CD8-positive, alpha-beta memory T cell (primary cell): ENCODE data around the gene NFE2L3. TPM values are rescaled to one million over a fixed set of nuclear protein-coding genes. Genes with fewer than 3 reads are reported as not detected.
"Not testable (repeated sequence)": the region's sequence is repeated elsewhere in the genome, so short reads cannot be mapped to it uniquely, and the experiment has no call there.

Experiments
- CTCF ChIA-PET: fragments of 350-600 bp; sonication (Branson Sonifier 250); formaldehyde crosslinking; loops from one replicate; lab custom pipeline; 2021; ENCODE audit warnings: antibody characterized with exemption; lab: Charles Lee
- POLR2A ChIA-PET: fragments of 350-600 bp; sonication (Branson Sonifier 250); formaldehyde crosslinking; loops from one replicate; lab custom pipeline; 2021; ENCODE audit warnings: antibody characterized with exemption; lab: Charles Lee
- DNase-seq, 5 donors: peaks; one replicate each; pipeline versions ENCODE4 v3.0.0 to v3.0.0-alpha.2; 2020 to 2022; ENCODE audit warnings: mixed read lengths in 1 of 5
- H3K27ac ChIP-seq: one replicate; pipeline ENCODE4 v1.7.0; 2013; ENCODE audit warnings: low read depth, mild to moderate bottlenecking, low read length, moderate library complexity
- H3K27me3 ChIP-seq: 2 replicates; pipeline ENCODE4 v1.7.0; 2013; ENCODE audit warnings: low read length, mild to moderate bottlenecking; ENCODE audit not compliant: insufficient read depth, poor library complexity, severe bottlenecking
- H3K36me3 ChIP-seq: 2 replicates; pipeline ENCODE4 v1.7.0; 2013; ENCODE audit warnings: mild to moderate bottlenecking, low read length, moderate library complexity; ENCODE audit not compliant: insufficient read depth
- H3K4me1 ChIP-seq: 2 replicates; pipeline ENCODE4 v1.7.0; 2013; ENCODE audit warnings: mild to moderate bottlenecking, low read length, moderate library complexity; ENCODE audit not compliant: insufficient read depth
- H3K4me3 ChIP-seq: 2 replicates; pipeline ENCODE4 v1.7.0; 2013; ENCODE audit warnings: mild to moderate bottlenecking, low read length
- H3K9me3 ChIP-seq: 2 replicates; pipeline ENCODE4 v1.7.0; 2013; ENCODE audit warnings: mild to moderate bottlenecking, low read length
- H3K27ac Mint-ChIP-seq, 8 donors: one replicate each; pipeline ENCODE4 v1.8.0; 2020 to 2021; ENCODE audit warnings: mixed read lengths in 8 of 8, mild to moderate bottlenecking in 6 of 8, inconsistent platforms in 3 of 8, moderate library complexity in 3 of 8
- H3K27me3 Mint-ChIP-seq, 2 donors: one replicate each; pipeline ENCODE4 v1.8.0; 2020 to 2021; ENCODE audit warnings: mixed read lengths in 2 of 2, mild to moderate bottlenecking in 1 of 2, moderate library complexity in 1 of 2
- H3K36me3 Mint-ChIP-seq, 3 donors: one replicate each; pipeline ENCODE4 v1.8.0; 2020 to 2021; ENCODE audit warnings: mixed read lengths in 3 of 3, inconsistent platforms in 1 of 3, mild to moderate bottlenecking in 1 of 3
- H3K4me1 Mint-ChIP-seq, 3 donors: one replicate each; pipeline ENCODE4 v1.8.0; 2020 to 2021; ENCODE audit warnings: mixed read lengths in 3 of 3, inconsistent platforms in 1 of 3, mild to moderate bottlenecking in 1 of 3
- H3K4me3 Mint-ChIP-seq, 7 donors: one replicate each; pipeline ENCODE4 v1.8.0; 2020 to 2021; ENCODE audit warnings: mixed read lengths in 7 of 7, mild to moderate bottlenecking in 6 of 7, moderate library complexity in 4 of 7, inconsistent platforms in 2 of 7
- H3K9me3 Mint-ChIP-seq, 5 donors: one replicate each; pipeline ENCODE4 v1.8.0; 2020 to 2022; ENCODE audit warnings: mixed read lengths in 5 of 5, mild to moderate bottlenecking in 3 of 5, moderate library complexity in 2 of 5, inconsistent platforms in 1 of 5
- polyA plus RNA-seq: library from polyadenylated mRNA; unstranded; fragments of 300-500 nt; fragmentation: Illumina TruSeq; gene quantifications from one replicate; pipeline ENCODE4 v1.2.3, GENCODE V29; 2021
- total RNA-seq, 2 experiments: library from RNA; stranded (reverse); gene quantifications; one replicate each; pipeline ENCODE4 v1.2.3, GENCODE V29; 2021

The NFE2L3 gene
- total and polyA plus RNA-seq, 3 experiments from 2014 or later: 6.5 to 47.4 (median 43.5) TPM

DNA sequence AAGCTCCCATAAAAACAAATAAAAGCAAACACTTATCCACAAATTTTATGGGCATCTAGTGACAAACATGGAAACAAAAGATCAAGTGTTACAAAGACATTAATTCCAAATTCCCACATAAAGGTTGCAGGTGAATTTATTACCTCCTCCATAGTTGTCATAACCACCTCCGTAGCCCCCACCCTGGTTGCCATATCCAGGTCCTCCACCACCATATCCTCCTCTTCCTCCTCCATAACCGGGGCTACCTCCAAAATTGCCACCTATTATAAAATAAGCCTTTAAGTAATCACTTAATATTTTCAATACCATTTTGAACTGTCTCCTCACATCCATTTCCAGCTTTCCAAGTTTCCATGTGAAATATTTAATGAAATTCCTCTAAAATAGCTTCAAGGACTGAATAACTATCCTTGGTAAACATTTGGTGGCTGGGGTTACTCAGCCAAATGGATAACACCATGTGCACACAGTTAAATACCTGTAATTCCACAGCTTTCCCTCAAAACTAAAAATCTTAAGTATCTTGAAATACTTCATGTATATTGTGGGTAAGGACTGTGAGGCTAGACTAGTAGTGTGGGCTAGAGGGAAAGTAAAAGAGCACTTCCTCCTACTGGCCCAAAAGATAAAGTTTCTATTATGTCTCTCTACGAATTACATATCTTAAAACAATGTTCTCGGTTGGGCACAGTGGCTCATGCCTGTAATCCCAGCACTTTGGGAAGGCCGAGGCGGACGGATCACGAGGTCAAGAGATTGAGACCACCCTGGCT is 41.6 kb downstream of the NFE2L3 start:
- CTCF ChIA-PET: interaction anchor here (0.9 to 10.1 kb wide), 12 partner anchors 9 to 301 kb away, joined by 3 to 94 read pairs (median 6); partner anchors contain the start of gene NFE2L3
- Histone ChIP-seq H3K27ac (no peak overlapping the region), H3K4me3 (no peak overlapping the region), H3K27me3 (no peaks in the 10 kb centered on the region), H3K4me1 (peaks cover 73% of the 10 kb centered on the region), H3K9me3 (no peaks in the 10 kb centered on the region), H3K36me3 (peaks cover 81% of the 10 kb centered on the region)
- H3K4me1 Mint-ChIP-seq: peaks cover 86 to 95% (median 94%) of the 10 kb centered on the region in 3 donors
- peak overlapping the region; percentile 87 to 96 (median 92) for H3K27ac Mint-ChIP-seq
- H3K27me3 Mint-ChIP-seq: peaks cover 0 to 1% of the 10 kb centered on the region in 2 donors
- no peak for DNase-seq
- no peaks in the 10 kb centered on the region for H3K9me3 Mint-ChIP-seq
- peak overlapping the region; percentile 70 to 99 (median 86) for H3K4me3 Mint-ChIP-seq
- POLR2A ChIA-PET: interaction anchor here (1.5 to 2.9 kb wide), 4 partner anchors 12 to 42 kb away, joined by 3 to 19 read pairs (median 12); partner anchors contain the start of gene NFE2L3
- H3K36me3 Mint-ChIP-seq: peaks cover 49 to 95% (median 61%) of the 10 kb centered on the region in 3 donors

DNA sequence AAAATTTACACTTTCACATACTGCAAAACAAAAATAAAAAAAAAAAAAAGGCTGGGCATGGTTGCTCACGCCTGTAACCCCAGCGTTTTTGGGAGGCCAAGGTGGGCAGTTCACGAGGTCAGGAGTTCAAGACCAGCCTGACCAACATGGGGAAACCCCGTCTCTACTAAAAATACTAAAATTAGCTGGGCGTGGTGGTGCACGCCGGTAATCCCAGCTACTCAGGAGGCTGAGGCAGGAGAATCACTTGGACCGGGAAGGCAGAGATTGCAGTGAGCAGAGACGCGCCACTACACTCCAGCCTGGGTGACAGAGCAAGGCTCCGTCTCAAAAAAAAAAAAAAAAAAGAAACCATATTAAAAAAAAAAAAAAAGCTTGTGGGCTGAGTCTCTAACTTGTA is 42.8 kb downstream of the NFE2L3 start:
- ChIA-PET CTCF (interaction anchor here (1.1 to 10.1 kb wide), 9 partner anchors 8 to 116 kb away, joined by 3 to 94 read pairs (median 5); partner anchors contain the start of gene NFE2L3), POLR2A (interaction anchor here (0.6 to 2.9 kb wide), 16 partner anchors 9 to 879 kb away, joined by 3 to 19 read pairs (median 5); partner anchors contain the start of gene NFE2L3)
- Mint-ChIP-seq H3K27ac (peak overlapping the region; percentile 87 to 96 (median 92)), H3K36me3 (peaks cover 48 to 95% (median 69%) of the 10 kb centered on the region in 3 donors), H3K4me3 (peak overlapping the region; percentile 70 to 99 (median 86)), H3K4me1 (peaks cover 77 to 86% (median 83%) of the 10 kb centered on the region in 3 donors)
- H3K9me3 Mint-ChIP-seq, H3K27me3 Mint-ChIP-seq, H3K9me3 ChIP-seq, H3K27me3 ChIP-seq, H3K27ac ChIP-seq, DNase-seq, H3K4me3 ChIP-seq: not testable (repeated sequence)
- Histone ChIP-seq H3K4me1 (peaks cover 73% of the 10 kb centered on the region), H3K36me3 (peaks cover 84% of the 10 kb centered on the region)

DNA sequence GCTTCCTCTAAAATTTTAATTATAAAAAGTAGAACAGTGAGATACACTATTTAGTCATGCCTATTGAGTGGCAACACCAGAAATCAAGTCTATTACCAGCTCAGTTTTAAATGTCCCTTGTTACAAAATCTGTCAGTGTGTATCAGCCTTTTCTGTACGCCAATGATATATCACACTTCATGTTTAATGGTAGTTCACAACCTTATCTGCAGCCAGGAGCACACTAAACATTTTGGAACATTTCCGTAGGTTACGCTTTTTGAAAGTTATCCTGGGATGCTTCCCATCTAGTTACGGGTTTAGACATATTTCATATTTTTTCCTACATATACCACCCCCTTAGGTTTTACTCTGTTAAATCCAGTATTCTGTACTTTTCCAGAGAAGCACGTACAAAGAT is 43.2 kb downstream of the NFE2L3 start:
- Histone ChIP-seq H3K9me3 (no peaks in the 10 kb centered on the region), H3K27ac (no peak overlapping the region), H3K4me1 (peaks cover 73% of the 10 kb centered on the region), H3K27me3 (no peaks in the 10 kb centered on the region), H3K36me3 (peaks cover 83% of the 10 kb centered on the region), H3K4me3 (peak overlapping the region; percentile 38)
- H3K9me3 Mint-ChIP-seq: peaks cover 0 to 2% (median 0%) of the 10 kb centered on the region in 5 donors
- H3K27me3 Mint-ChIP-seq: peaks cover 0 to 7% of the 10 kb centered on the region in 2 donors
- DNase-seq: no peak
- peak overlapping the region; percentile 77 to 99 (median 82) for H3K4me3 Mint-ChIP-seq
- H3K27ac Mint-ChIP-seq: peak overlapping the region; percentile 63 to 93 (median 83)
- POLR2A ChIA-PET: interaction anchor here (0.6 to 2.9 kb wide), 16 partner anchors 9 to 879 kb away, joined by 3 to 19 read pairs (median 5); partner anchors contain the start of gene NFE2L3
- peaks cover 75 to 83% (median 79%) of the 10 kb centered on the region in 3 donors for H3K4me1 Mint-ChIP-seq
- peaks cover 48 to 96% (median 69%) of the 10 kb centered on the region in 3 donors for H3K36me3 Mint-ChIP-seq
- CTCF ChIA-PET: interaction anchor here (1.1 to 10.1 kb wide), 7 partner anchors 15 to 116 kb away, joined by 3 to 94 read pairs (median 6); partner anchors contain the start of gene NFE2L3

DNA sequence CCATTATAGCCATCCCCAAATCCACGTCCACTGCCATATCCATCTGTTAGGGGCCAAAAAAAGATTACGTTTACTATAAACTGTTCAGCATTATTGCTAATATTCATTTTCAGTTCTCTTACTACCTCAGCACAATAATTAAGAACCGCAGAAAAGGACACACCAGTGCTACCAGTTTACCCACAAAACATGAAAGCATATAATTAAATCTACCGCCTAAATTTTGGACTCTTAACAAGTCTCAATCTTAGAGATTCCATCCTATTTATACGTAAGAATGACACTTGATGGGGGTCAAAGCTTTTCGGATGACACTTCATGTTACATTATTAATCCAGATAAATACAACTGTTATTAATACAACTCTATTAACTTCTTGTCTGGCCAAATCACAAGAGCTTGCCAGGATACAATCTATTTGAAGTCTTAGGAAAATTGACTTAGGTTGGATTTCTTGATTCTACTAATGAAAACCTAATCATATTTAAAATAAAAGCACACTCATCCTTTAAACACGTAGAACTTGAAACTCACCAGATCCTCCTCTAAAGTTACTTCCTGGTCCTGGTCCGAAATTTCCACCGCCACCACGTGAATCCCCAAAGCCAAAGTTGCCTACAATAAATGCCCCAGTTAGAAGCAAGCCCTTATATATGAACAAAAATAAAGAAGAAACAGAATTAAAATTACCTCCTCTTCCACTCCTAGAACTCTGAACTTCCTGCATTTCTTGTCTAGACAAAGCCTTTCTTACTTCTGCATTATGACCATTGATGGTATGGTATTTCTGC is 44.1 kb downstream of the NFE2L3 start:
- POLR2A ChIA-PET: interaction anchor here (0.7 to 6.1 kb wide), 5 partner anchors 11 to 105 kb away, joined by 3 to 55 read pairs (median 8); partner anchors contain the start of gene NFE2L3
- no peak overlapping the region for H3K27ac ChIP-seq

DNA sequence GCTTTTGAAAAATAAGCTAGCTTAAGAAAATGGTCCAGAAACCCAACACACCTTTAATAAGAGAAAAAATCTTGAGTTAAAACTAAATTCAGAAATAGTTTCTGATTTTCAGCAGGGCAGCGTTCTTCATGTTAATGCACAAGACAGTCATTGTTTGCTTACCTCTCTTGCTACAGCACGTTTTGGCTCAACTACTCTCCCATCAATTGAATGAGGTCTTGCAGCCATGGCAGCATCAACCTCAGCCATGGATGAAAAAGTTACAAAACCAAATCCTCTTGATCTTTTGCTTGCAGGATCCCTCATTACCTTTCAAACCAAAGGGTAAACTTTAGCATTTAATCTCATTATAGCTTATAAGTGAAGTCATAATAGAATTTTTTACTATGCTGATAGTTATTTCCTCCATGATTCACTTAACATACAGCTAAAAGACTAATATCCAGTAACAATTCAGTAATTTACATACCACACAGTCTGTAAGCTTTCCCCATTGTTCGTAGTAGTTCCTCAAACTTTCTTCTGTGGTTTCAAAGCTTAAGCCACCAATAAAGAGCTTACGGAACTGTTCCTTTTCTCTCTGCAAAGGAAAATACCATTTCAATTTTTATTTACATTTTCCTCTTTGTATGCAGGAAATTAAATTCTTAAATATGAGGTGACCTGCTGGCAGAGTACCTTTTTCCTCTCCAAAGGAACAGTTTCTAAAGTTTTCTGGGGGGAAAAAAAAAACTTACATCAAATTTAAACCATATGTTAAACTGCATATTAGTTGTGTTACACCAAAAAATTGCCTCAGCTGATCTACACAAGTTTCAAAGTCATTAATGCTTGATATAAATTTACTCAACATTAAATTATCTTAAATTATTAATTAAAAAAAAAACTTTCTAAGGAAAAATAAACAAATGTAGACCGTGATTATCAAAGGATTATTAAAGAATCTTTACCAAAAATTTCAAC is 45.4 kb downstream of the NFE2L3 start:
- no peak for DNase-seq
- peak overlapping the region; percentile 92 to 100 (median 99) for H3K4me3 Mint-ChIP-seq
- Histone ChIP-seq H3K9me3 (no peaks in the 10 kb centered on the region), H3K4me1 (peaks cover 53% of the 10 kb centered on the region), H3K27ac (peak overlapping the region; percentile 93), H3K4me3 (peak overlapping the region; percentile 50), H3K27me3 (no peaks in the 10 kb centered on the region), H3K36me3 (peaks cover 63% of the 10 kb centered on the region)
- peaks cover 54 to 61% (median 57%) of the 10 kb centered on the region in 3 donors for H3K4me1 Mint-ChIP-seq
- ChIA-PET CTCF (interaction anchor here (0.6 to 10.1 kb wide), 16 partner anchors 9 to 304 kb away, joined by 3 to 94 read pairs (median 5); partner anchors contain the start of genes NFE2L3 and SNX10), POLR2A (interaction anchor here (0.6 to 6.1 kb wide), 13 partner anchors 9 to 118 kb away, joined by 3 to 55 read pairs (median 5); partner anchors contain the start of gene NFE2L3)
- H3K27me3 Mint-ChIP-seq: peaks cover 0 to 14% of the 10 kb centered on the region in 2 donors
- peaks cover 0 to 5% (median 0%) of the 10 kb centered on the region in 5 donors for H3K9me3 Mint-ChIP-seq
- peaks cover 48 to 85% (median 55%) of the 10 kb centered on the region in 3 donors for H3K36me3 Mint-ChIP-seq
- peak overlapping the region; percentile 64 to 100 (median 84) for H3K27ac Mint-ChIP-seq

More for the DNA sequence above, 44.1 kb downstream of the NFE2L3 start:
- Histone ChIP-seq H3K27me3 (no peaks in the 10 kb centered on the region), H3K4me3 (peak overlapping the region; percentile 33), H3K36me3 (peaks cover 74% of the 10 kb centered on the region), H3K4me1 (peaks cover 64% of the 10 kb centered on the region), H3K9me3 (no peaks in the 10 kb centered on the region)
- H3K27ac Mint-ChIP-seq: peak overlapping the region; percentile 63 to 94 (median 83)
- peak overlapping the region; percentile 77 to 99 (median 82) for H3K4me3 Mint-ChIP-seq
- CTCF ChIA-PET: interaction anchor here (1.1 to 10.1 kb wide), 7 partner anchors 33 to 117 kb away, joined by 3 to 94 read pairs (median 16); partner anchors contain the start of gene NFE2L3
- DNase-seq: no peak
- peaks cover 0 to 14% of the 10 kb centered on the region in 2 donors for H3K27me3 Mint-ChIP-seq
- H3K36me3 Mint-ChIP-seq: peaks cover 48 to 95% (median 60%) of the 10 kb centered on the region in 3 donors
- H3K4me1 Mint-ChIP-seq: peaks cover 67 to 74% (median 70%) of the 10 kb centered on the region in 3 donors
- H3K9me3 Mint-ChIP-seq: peaks cover 0 to 5% (median 0%) of the 10 kb centered on the region in 5 donors

DNA sequence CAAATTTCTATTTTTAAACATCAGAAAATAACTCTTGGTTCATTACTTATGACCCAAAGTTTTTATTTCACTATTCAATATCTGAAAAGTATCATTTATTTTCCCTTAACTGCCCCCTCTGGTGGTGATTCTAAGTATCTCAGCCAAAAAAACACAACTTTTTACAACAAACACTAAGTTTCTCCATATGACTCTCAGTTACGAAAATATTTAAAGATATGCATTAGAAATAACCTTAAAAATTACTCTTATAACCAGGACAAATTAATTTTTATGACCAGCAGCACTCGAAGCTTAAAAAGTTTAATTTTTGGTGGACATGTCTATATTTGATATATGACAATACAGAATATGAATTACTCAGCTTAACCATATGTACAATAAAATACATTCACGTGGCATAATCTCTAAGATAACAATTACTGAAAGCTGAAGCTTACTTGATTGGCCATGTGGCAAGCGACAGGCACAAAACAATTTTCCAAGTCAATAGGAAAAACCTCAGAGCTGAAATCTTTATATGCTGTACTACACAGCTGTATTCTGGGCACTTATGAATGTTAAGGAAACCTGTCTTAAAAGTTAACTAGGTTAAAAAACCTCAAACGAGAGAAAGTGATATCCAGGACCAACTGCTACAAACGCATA is 46.3 kb downstream of the NFE2L3 start:
- DNase-seq: peak in 2 of 5 donors; percentile 48 to 57
- peaks cover 44 to 81% (median 47%) of the 10 kb centered on the region in 3 donors for H3K36me3 Mint-ChIP-seq
- H3K9me3 Mint-ChIP-seq: peaks cover 0 to 5% (median 0%) of the 10 kb centered on the region in 5 donors
- H3K27me3 Mint-ChIP-seq: peaks cover 0 to 14% of the 10 kb centered on the region in 2 donors
- H3K27ac Mint-ChIP-seq: peak overlapping the region; percentile 8 to 100 (median 98)
- peak overlapping the region; percentile 92 to 100 (median 99) for H3K4me3 Mint-ChIP-seq
- H3K4me1 Mint-ChIP-seq: peaks cover 52 to 60% (median 55%) of the 10 kb centered on the region in 3 donors
- Histone ChIP-seq H3K9me3 (no peaks in the 10 kb centered on the region), H3K27ac (peak overlapping the region; percentile 93), H3K36me3 (peaks cover 54% of the 10 kb centered on the region), H3K4me1 (peaks cover 45% of the 10 kb centered on the region), H3K4me3 (peak overlapping the region; percentile 94), H3K27me3 (no peaks in the 10 kb centered on the region)
- CTCF ChIA-PET: interaction anchor here (0.7 to 10.1 kb wide), 22 partner anchors 10 to 306 kb away, joined by 3 to 94 read pairs (median 5); partner anchors contain the start of genes NFE2L3 and SNX10
- POLR2A ChIA-PET: interaction anchor here (0.9 to 6.1 kb wide), 7 partner anchors 10 to 119 kb away, joined by 3 to 55 read pairs (median 5); partner anchors contain the start of gene NFE2L3
